CD14-positive monocyte (primary cell): Measurements from ENCODE around the gene SCFD1. TPM values are rescaled to one million over a fixed set of nuclear protein-coding genes. Genes with fewer than 3 reads are reported as not detected.

Source experiments
- DNase-seq, 3 donors: peaks; one replicate each; pipeline ENCODE4 v3.0.0-alpha.2; 2011 to 2022
- H2AFZ ChIP-seq: 2 replicates; pipeline ENCODE4 v1.6.0; 2012; ENCODE audit warnings: mild to moderate bottlenecking, low read depth, low read length, inconsistent platforms; ENCODE audit not compliant: insufficient read depth, poor library complexity, severe bottlenecking
- H3K27ac ChIP-seq, 2 donors: 1 replicate in 1 of 2; 2 replicates in 1 of 2; pipeline ENCODE4 v1.5.1; 2012 to 2013; ENCODE audit warnings: low read length in 2 of 2, control low read depth in 1 of 2, inconsistent platforms in 1 of 2, low read depth in 1 of 2, mild to moderate bottlenecking in 1 of 2
- H3K27me3 ChIP-seq, 2 donors: one replicate each; pipeline versions ENCODE4 v1.6.0 to v1.6.1; 2011 to 2013; ENCODE audit warnings: low read length in 2 of 2; ENCODE audit not compliant: control insufficient read depth in 2 of 2, insufficient read depth in 2 of 2
- H3K36me3 ChIP-seq, 2 donors: replicated peaks in 1 of 2; 1 replicate in 1 of 2; 2 replicates in 1 of 2; pipeline versions ENCODE4 v1.5.1 to v1.6.1; 2012 to 2013; ENCODE audit warnings: low read length in 2 of 2, control low read depth in 1 of 2, inconsistent platforms in 1 of 2, mild to moderate bottlenecking in 1 of 2; ENCODE audit not compliant: insufficient read depth in 2 of 2, control insufficient read depth in 1 of 2
- H3K4me1 ChIP-seq, 2 donors: 1 replicate in 1 of 2; 2 replicates in 1 of 2; pipeline versions ENCODE4 v1.5.1 to v1.6.1; 2012 to 2013; ENCODE audit warnings: low read length in 2 of 2, control low read depth in 1 of 2, inconsistent platforms in 1 of 2, mild to moderate bottlenecking in 1 of 2, moderate library complexity in 1 of 2; ENCODE audit not compliant: insufficient read depth in 2 of 2, control insufficient read depth in 1 of 2
- H3K4me2 ChIP-seq: replicated peaks from 2 replicates; pipeline ENCODE3; 2012; ENCODE audit warnings: low read length, moderate library complexity, mild to moderate bottlenecking; ENCODE audit not compliant: poor library complexity, severe bottlenecking; ENCODE audit errors: extremely low read depth
- H3K4me3 ChIP-seq, 3 experiments: fragments of 200-600 bp in 1 of 3; sonication (generic) in 1 of 3; replicated peaks in 1 of 3; 1 replicate in 2 of 3; 2 replicates in 1 of 3; pipeline ENCODE4 v1.5.1; 2011 to 2013; ENCODE audit warnings: low read length in 3 of 3, mild to moderate bottlenecking in 3 of 3, control low read depth in 2 of 3, low read depth in 2 of 3, inconsistent platforms in 1 of 3, moderate library complexity in 1 of 3
- H3K79me2 ChIP-seq: 2 replicates; pipeline ENCODE4 v1.6.0; 2012; ENCODE audit warnings: mild to moderate bottlenecking, control low read depth, inconsistent platforms, low read length, moderate library complexity; ENCODE audit not compliant: insufficient read depth
- H3K9ac ChIP-seq: 2 replicates; pipeline ENCODE4 v1.6.0; 2017; ENCODE audit warnings: low read length, mild to moderate bottlenecking; ENCODE audit not compliant: insufficient read depth, poor library complexity, severe bottlenecking
- H3K9me3 ChIP-seq, 2 donors: replicated peaks in 1 of 2; 1 replicate in 1 of 2; 2 replicates in 1 of 2; pipeline versions ENCODE4 v1.5.1 to v1.6.1; 2012 to 2013; ENCODE audit warnings: low read length in 2 of 2, control low read depth in 1 of 2; ENCODE audit not compliant: control insufficient read depth in 1 of 2, insufficient read depth in 1 of 2
- H4K20me1 ChIP-seq: 2 replicates; pipeline ENCODE4 v1.6.0; 2012; ENCODE audit warnings: mild to moderate bottlenecking, low read length, control low read depth, moderate library complexity; ENCODE audit not compliant: insufficient read depth
- H3K27ac Mint-ChIP-seq, 7 donors: one replicate each; pipeline ENCODE4 v1.8.0; 2020; ENCODE audit warnings: mild to moderate bottlenecking in 7 of 7, mixed read lengths in 7 of 7, moderate library complexity in 6 of 7, inconsistent platforms in 2 of 7
- H3K27me3 Mint-ChIP-seq, 3 donors: one replicate each; pipeline ENCODE4 v1.8.0; 2021 to 2022; ENCODE audit warnings: low read depth in 3 of 3, mild to moderate bottlenecking in 3 of 3, mixed read lengths in 3 of 3, moderate library complexity in 3 of 3, inconsistent platforms in 1 of 3
- H3K36me3 Mint-ChIP-seq, 2 donors: one replicate each; pipeline ENCODE4 v1.8.0; 2020; ENCODE audit warnings: mixed read lengths in 2 of 2, inconsistent platforms in 1 of 2, mild to moderate bottlenecking in 1 of 2
- H3K4me1 Mint-ChIP-seq: one replicate; pipeline ENCODE4 v1.8.0; 2020; ENCODE audit warnings: mild to moderate bottlenecking, mixed read lengths
- H3K4me3 Mint-ChIP-seq, 2 donors: one replicate each; pipeline ENCODE4 v1.8.0; 2020; ENCODE audit warnings: mild to moderate bottlenecking in 2 of 2, mixed read lengths in 2 of 2, moderate library complexity in 1 of 2
- H3K9me3 Mint-ChIP-seq, 7 donors: one replicate each; pipeline ENCODE4 v1.8.0; 2020 to 2022; ENCODE audit warnings: mixed read lengths in 7 of 7, mild to moderate bottlenecking in 6 of 7, moderate library complexity in 6 of 7, inconsistent platforms in 2 of 7
- WGBS: methylation state at CpG from one replicate; pipeline ENCODE4 v1.1.5; 2013; ENCODE audit warnings: missing lambda C conversion rate; ENCODE audit not compliant: insufficient coverage; 5-methylcytosine and 5-hydroxymethylcytosine counted together
- intact Hi-C, 2 donors: fragments of 100-400 bp; cut with micrococcal nuclease; formaldehyde crosslinking; loops; one replicate each; pipeline versions ENCODE4 v1.15.0 to v1.15.1; 2023
- polyA plus RNA-seq, 3 donors: library from polyadenylated mRNA; depleted of rRNA in 1 of 3; unstranded in 2 of 3; stranded (reverse) in 1 of 3; fragments of 300-500 nt in 2 of 3; fragments of >200 nt in 1 of 3; fragmentation: Illumina TruSeq in 2 of 3; gene quantifications; 1 replicate in 2 of 3; 2 replicates in 1 of 3; pipeline ENCODE4 v1.2.3, GENCODE V29; 2012 to 2021
- TF ChIP-seq, protein P1 (sequence below): fragments of 200-600 bp; IDR thresholded peaks from one replicate; pipeline ENCODE4 v1.8.0; 2022; ENCODE audit warnings: antibody characterized with exemption, mild to moderate bottlenecking

Gene SCFD1
- polyA plus RNA-seq, 3 donors, result 33.1 to 64.1 (median 44.9) TPM

DNA sequence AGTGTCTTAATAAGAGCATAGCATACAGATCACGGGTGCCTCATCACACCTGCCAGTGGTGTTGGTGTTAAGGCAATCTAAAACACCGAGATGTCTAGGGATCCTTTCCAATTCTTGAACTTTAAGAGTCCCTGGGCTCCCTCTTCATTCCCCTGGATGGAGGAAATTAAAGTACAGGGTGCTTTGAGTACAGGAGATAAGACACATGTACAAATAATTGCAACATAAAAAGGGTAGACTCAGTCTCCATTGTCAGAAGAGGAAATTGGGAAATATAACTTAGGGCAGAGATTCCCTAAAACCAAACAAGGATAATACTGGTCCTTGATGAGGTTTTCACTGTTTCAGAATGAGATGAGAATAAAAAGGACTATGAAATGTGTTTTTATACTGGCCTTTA lies 34.9 kb downstream of the SCFD1 start:
- Histone ChIP-seq H4K20me1 (peaks cover 17% of the 10 kb centered on the region), H3K36me3 (peaks cover 83 to 96% of the 10 kb centered on the region in 2 donors), H2AFZ (no peak overlapping the region), H3K27me3 (no peaks in the 10 kb centered on the region), H3K4me3 (no peak overlapping the region), H3K79me2 (peaks cover 2% of the 10 kb centered on the region), H3K9me3 (no peaks in the 10 kb centered on the region), H3K4me2 (no peak overlapping the region), H3K9ac (no peak overlapping the region), H3K4me1 (peaks cover 11 to 14% of the 10 kb centered on the region in 2 donors), H3K27ac (peak overlapping the region in 1 of 2 donors; percentile 54)
- TF ChIP-seq, protein P1, sequence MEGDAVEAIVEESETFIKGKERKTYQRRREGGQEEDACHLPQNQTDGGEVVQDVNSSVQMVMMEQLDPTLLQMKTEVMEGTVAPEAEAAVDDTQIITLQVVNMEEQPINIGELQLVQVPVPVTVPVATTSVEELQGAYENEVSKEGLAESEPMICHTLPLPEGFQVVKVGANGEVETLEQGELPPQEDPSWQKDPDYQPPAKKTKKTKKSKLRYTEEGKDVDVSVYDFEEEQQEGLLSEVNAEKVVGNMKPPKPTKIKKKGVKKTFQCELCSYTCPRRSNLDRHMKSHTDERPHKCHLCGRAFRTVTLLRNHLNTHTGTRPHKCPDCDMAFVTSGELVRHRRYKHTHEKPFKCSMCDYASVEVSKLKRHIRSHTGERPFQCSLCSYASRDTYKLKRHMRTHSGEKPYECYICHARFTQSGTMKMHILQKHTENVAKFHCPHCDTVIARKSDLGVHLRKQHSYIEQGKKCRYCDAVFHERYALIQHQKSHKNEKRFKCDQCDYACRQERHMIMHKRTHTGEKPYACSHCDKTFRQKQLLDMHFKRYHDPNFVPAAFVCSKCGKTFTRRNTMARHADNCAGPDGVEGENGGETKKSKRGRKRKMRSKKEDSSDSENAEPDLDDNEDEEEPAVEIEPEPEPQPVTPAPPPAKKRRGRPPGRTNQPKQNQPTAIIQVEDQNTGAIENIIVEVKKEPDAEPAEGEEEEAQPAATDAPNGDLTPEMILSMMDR, result no peak
- no peak overlapping the region for H3K27ac Mint-ChIP-seq
- H3K9me3 Mint-ChIP-seq, result no peaks in the 10 kb centered on the region
- H3K4me1 Mint-ChIP-seq, result no peaks in the 10 kb centered on the region
- no peak for DNase-seq
- H3K27me3 Mint-ChIP-seq, result peaks cover 0 to 1% (median 0%) of the 10 kb centered on the region in 3 donors
- no peak overlapping the region for H3K4me3 Mint-ChIP-seq
- 83% methylated on average over 1 of the region's 2 CpGs for WGBS
- intact Hi-C loops, result no loop called here
- peaks cover 46 to 48% of the 10 kb centered on the region in 2 donors for H3K36me3 Mint-ChIP-seq

DNA sequence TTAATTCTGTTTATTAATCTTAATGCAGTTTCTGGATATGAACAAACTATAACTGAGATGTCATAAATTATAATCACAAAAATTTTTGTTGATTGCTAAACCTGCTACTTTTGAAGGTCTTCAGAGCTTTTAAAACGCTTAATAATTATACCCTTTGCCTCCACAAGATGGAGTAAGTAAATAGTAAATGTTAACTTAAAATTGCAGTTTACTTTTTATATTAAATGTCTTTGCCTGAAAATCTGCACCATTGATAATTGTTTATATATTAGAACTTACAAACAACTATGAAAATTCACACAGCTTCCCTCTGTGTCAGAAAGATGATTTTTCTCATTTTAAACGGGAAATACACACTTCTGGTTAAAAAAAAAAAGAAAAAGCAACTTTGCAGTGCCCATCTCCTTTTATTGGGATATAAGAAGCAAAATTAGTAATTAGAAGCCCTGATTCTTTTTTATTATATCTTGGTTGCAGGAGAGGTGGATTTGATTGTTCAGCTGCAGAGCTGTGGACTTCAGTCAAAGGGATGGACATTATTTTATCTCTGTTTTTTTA lies 35.6 kb downstream of the SCFD1 start:
- no peak overlapping the region for H3K4me3 ChIP-seq
- no peak overlapping the region for H3K27ac ChIP-seq
- H3K9me3 ChIP-seq, result no peaks in the 10 kb centered on the region
- H3K27ac Mint-ChIP-seq, result no peak overlapping the region
- H3K36me3 ChIP-seq, result peaks cover 81 to 96% of the 10 kb centered on the region in 2 donors
- H3K9me3 Mint-ChIP-seq, result no peaks in the 10 kb centered on the region
- intact Hi-C loops, result no loop called here
- H3K27me3 ChIP-seq, result no peaks in the 10 kb centered on the region
- peaks cover 49 to 52% of the 10 kb centered on the region in 2 donors for H3K36me3 Mint-ChIP-seq
- WGBS, result no CpG with 5 or more reads among the region's 2 CpGs
- no peak for DNase-seq
- TF ChIP-seq, protein P1, result no peak
- H2AFZ ChIP-seq, result no peak overlapping the region
- peaks cover 0 to 1% (median 0%) of the 10 kb centered on the region in 3 donors for H3K27me3 Mint-ChIP-seq
- no peak overlapping the region for H3K4me2 ChIP-seq
- no peaks in the 10 kb centered on the region for H3K4me1 Mint-ChIP-seq
- H3K4me1 ChIP-seq, result peaks cover 11 to 14% of the 10 kb centered on the region in 2 donors
- no peak overlapping the region for H3K4me3 Mint-ChIP-seq
- H3K79me2 ChIP-seq, result peaks cover 2% of the 10 kb centered on the region
- no peak overlapping the region for H3K9ac ChIP-seq
- H4K20me1 ChIP-seq, result peaks cover 17% of the 10 kb centered on the region
